HepG2 (cell line): Measurements from ENCODE around the gene HCRTR1. TPM values are rescaled to one million over a fixed set of nuclear protein-coding genes. Genes with fewer than 3 reads are reported as not detected.

ENCODE experiments used
- CBX5 ChIP-seq: sonication (generic); formaldehyde crosslinking; IDR thresholded peaks from 2 replicates; pipeline ENCODE4 v1.4.0; 2020; ENCODE audit warnings: missing genetic modification reagents, borderline replicate concordance
- FOXA3 ChIP-seq: IDR thresholded peaks from 2 replicates; pipeline ENCODE4 v1.6.1; 2016; ENCODE audit warnings: missing genetic modification reagents, missing compliant biosample characterization
- GATAD1 ChIP-seq: IDR thresholded peaks from 2 replicates; pipeline ENCODE4 v1.6.1; 2016; ENCODE audit warnings: missing genetic modification reagents, missing compliant biosample characterization
- KAT7 ChIP-seq: IDR thresholded peaks from 2 replicates; pipeline ENCODE4 v1.6.1; 2018; ENCODE audit warnings: borderline replicate concordance, missing compliant biosample characterization
- MYNN ChIP-seq: sonication (generic); formaldehyde crosslinking; IDR thresholded peaks from 2 replicates; pipeline ENCODE4 v1.4.0; 2020; ENCODE audit warnings: mild to moderate bottlenecking, low read depth, missing genetic modification reagents
- PHF21A ChIP-seq: sonication (generic); formaldehyde crosslinking; IDR thresholded peaks from 2 replicates; pipeline ENCODE4 v1.5.0; 2020; ENCODE audit warnings: mild to moderate bottlenecking, missing genetic modification reagents
- SMYD3 ChIP-seq: sonication (generic); formaldehyde crosslinking; IDR thresholded peaks from 2 replicates; pipeline ENCODE4 v1.8.1; 2023; ENCODE audit warnings: mild to moderate bottlenecking, missing genetic modification reagents
- YY1 ChIP-seq: IDR thresholded peaks from 2 replicates; pipeline ENCODE4 v1.6.1; 2011; ENCODE audit warnings: low read length, low read depth, moderate library complexity, mild to moderate bottlenecking; ENCODE audit not compliant: insufficient read depth, insufficient replicate concordance
- ZNF232 ChIP-seq: sonication (generic); formaldehyde crosslinking; IDR thresholded peaks from 2 replicates; pipeline ENCODE4 v1.4.0; 2020; ENCODE audit warnings: missing genetic modification reagents, borderline replicate concordance
- ZNF253 ChIP-seq: sonication (generic); formaldehyde crosslinking; IDR thresholded peaks from 2 replicates; pipeline ENCODE4 v1.8.0; 2022; ENCODE audit warnings: mild to moderate bottlenecking, missing genetic modification reagents, borderline replicate concordance
- ZNF34 ChIP-seq: sonication (generic); formaldehyde crosslinking; IDR thresholded peaks from 2 replicates; pipeline ENCODE4 v1.4.0; 2020; ENCODE audit warnings: mild to moderate bottlenecking, missing genetic modification reagents, borderline replicate concordance
- ZNF441 ChIP-seq: sonication (generic); formaldehyde crosslinking; IDR thresholded peaks from 2 replicates; pipeline ENCODE4 v1.7.0; 2021; ENCODE audit warnings: missing genetic modification reagents, borderline replicate concordance
- ZNF773 ChIP-seq: sonication (generic); formaldehyde crosslinking; IDR thresholded peaks from 2 replicates; pipeline ENCODE4 v1.4.0; 2020; ENCODE audit warnings: missing genetic modification reagents, borderline replicate concordance
- ZSCAN29 ChIP-seq: sonication (generic); formaldehyde crosslinking; conservative IDR thresholded peaks from 2 replicates; pipeline ENCODE4 v1.4.0; 2020; ENCODE audit warnings: mild to moderate bottlenecking, missing genetic modification reagents
- ZZZ3 ChIP-seq: sonication (generic); formaldehyde crosslinking; IDR thresholded peaks from 2 replicates; pipeline ENCODE4 v1.4.0; 2020; ENCODE audit warnings: missing genetic modification reagents, mild to moderate bottlenecking, borderline replicate concordance
- polyA plus RNA-seq, 8 experiments: library from polyadenylated mRNA; depleted of rRNA in 3 of 8; stranded (reverse) in 7 of 8; unstranded in 1 of 8; fragments of >200 nt; fragmentation: Illumina TruSeq in 4 of 8; extraction: Trizol in 4 of 8; gene quantifications; 2 replicates each; pipeline versions ENCODE4 v1.2.1 to v1.2.3, GENCODE V29; 2011 to 2016; ENCODE audit warnings: low read depth in 4 of 8, missing spikeins in 1 of 8, mixed read lengths in 1 of 8; ENCODE audit not compliant: insufficient read depth in 1 of 8
- total RNA-seq, 5 experiments: library from RNA; depleted of rRNA; stranded (reverse); fragments of >200 nt; fragmentation: Illumina TruSeq; extraction: Trizol; gene quantifications; 2 replicates each; pipeline ENCODE4 v1.2.3, GENCODE V29; 2016; ENCODE audit warnings: low read depth in 1 of 5
- TF ChIP-seq, protein P1 (sequence below): sonication (generic); formaldehyde crosslinking; IDR thresholded peaks from 2 replicates; pipeline ENCODE4 v1.4.0; 2020; ENCODE audit warnings: missing genetic modification reagents
- TF ChIP-seq, protein P2 (sequence below): conservative IDR thresholded peaks from 2 replicates; pipeline ENCODE4 v1.6.1; 2018; ENCODE audit warnings: missing genetic modification reagents
- TF ChIP-seq, protein P3 (sequence below): sonication (generic); formaldehyde crosslinking; IDR thresholded peaks from 2 replicates; pipeline ENCODE4 v1.4.0; 2020; ENCODE audit warnings: mild to moderate bottlenecking, missing genetic modification reagents
- TF ChIP-seq, protein P4 (sequence below): sonication (generic); formaldehyde crosslinking; IDR thresholded peaks from 2 replicates; pipeline ENCODE4 v1.4.0; 2020; ENCODE audit warnings: missing genetic modification reagents, borderline replicate concordance
- TF ChIP-seq, protein P5 (sequence below): sonication (generic); formaldehyde crosslinking; IDR thresholded peaks from 2 replicates; pipeline ENCODE4 v1.8.1; 2023; ENCODE audit warnings: mild to moderate bottlenecking, moderate library complexity, missing genetic modification reagents

Gene HCRTR1
- total and polyA plus RNA-seq, 2 of the 13 experiments (the other 11 are each of a cell fraction or from before 2014, with no cell fraction given): not detected

DNA sequence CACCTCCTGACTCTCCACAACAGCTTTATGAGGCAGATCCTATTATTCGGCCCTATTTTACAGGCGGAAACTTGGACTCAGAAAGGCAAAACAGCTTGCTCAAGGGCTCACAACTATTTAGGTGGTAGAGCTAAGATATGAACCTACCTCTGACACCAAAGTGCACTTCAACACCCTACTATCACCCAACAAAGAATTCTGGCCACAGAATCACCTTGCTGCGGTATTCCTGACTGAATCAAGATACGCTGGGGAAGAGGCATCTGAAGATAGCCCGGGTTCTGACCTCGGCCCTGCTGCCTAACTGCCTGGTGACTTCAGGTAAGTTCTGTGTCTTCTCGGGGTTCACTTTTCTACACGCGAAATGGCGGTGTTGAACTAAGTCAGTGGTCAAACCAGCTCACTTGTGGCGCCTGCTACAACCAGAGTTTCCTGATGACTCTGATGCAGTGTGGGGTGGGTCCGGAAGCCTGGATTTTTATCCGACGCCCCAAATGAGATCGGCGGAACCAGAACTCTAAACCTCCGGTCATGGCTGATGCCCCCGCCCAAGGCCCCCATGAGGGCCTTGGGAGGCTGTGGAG, 26.6 kb downstream of the HCRTR1 start (continued):
- TF ChIP-seq, protein P1, sequence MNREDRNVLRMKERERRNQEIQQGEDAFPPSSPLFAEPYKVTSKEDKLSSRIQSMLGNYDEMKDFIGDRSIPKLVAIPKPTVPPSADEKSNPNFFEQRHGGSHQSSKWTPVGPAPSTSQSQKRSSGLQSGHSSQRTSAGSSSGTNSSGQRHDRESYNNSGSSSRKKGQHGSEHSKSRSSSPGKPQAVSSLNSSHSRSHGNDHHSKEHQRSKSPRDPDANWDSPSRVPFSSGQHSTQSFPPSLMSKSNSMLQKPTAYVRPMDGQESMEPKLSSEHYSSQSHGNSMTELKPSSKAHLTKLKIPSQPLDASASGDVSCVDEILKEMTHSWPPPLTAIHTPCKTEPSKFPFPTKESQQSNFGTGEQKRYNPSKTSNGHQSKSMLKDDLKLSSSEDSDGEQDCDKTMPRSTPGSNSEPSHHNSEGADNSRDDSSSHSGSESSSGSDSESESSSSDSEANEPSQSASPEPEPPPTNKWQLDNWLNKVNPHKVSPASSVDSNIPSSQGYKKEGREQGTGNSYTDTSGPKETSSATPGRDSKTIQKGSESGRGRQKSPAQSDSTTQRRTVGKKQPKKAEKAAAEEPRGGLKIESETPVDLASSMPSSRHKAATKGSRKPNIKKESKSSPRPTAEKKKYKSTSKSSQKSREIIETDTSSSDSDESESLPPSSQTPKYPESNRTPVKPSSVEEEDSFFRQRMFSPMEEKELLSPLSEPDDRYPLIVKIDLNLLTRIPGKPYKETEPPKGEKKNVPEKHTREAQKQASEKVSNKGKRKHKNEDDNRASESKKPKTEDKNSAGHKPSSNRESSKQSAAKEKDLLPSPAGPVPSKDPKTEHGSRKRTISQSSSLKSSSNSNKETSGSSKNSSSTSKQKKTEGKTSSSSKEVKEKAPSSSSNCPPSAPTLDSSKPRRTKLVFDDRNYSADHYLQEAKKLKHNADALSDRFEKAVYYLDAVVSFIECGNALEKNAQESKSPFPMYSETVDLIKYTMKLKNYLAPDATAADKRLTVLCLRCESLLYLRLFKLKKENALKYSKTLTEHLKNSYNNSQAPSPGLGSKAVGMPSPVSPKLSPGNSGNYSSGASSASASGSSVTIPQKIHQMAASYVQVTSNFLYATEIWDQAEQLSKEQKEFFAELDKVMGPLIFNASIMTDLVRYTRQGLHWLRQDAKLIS (CRISPR knock-in tag): peak; percentile 76; the same call in 1 of the 2 replicates
- TF ChIP-seq ZNF253 (CRISPR knock-in tag): 0 out of 2 replicates have a peak, but pooled peaks have one; percentile 39
- peak; percentile 8; the same call in 1 of the 2 replicates for TF ChIP-seq MYNN (CRISPR knock-in tag)
- TF ChIP-seq, protein P2, sequence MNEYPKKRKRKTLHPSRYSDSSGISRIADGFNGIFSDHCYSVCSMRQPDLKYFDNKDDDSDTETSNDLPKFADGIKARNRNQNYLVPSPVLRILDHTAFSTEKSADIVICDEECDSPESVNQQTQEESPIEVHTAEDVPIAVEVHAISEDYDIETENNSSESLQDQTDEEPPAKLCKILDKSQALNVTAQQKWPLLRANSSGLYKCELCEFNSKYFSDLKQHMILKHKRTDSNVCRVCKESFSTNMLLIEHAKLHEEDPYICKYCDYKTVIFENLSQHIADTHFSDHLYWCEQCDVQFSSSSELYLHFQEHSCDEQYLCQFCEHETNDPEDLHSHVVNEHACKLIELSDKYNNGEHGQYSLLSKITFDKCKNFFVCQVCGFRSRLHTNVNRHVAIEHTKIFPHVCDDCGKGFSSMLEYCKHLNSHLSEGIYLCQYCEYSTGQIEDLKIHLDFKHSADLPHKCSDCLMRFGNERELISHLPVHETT (CRISPR knock-in tag): 0 out of 2 replicates have a peak, but pooled peaks have one; percentile 40
- TF ChIP-seq, protein P3, sequence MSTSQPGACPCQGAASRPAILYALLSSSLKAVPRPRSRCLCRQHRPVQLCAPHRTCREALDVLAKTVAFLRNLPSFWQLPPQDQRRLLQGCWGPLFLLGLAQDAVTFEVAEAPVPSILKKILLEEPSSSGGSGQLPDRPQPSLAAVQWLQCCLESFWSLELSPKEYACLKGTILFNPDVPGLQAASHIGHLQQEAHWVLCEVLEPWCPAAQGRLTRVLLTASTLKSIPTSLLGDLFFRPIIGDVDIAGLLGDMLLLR: 0 out of 2 replicates have a peak, but pooled peaks have one; percentile 78
- TF ChIP-seq CBX5 (CRISPR knock-in tag): 0 out of 2 replicates have a peak, but pooled peaks have one; percentile 46
- TF ChIP-seq FOXA3 (CRISPR knock-in tag): no peak
- TF ChIP-seq ZNF441: 0 out of 2 replicates have a peak, but pooled peaks have one; percentile 4
- TF ChIP-seq PHF21A (CRISPR knock-in tag): no peak
- no peak for TF ChIP-seq ZZZ3
- TF ChIP-seq SMYD3 (CRISPR knock-in tag): no peak
- TF ChIP-seq ZNF34 (CRISPR knock-in tag): 0 out of 2 replicates have a peak, but pooled peaks have one; percentile 16
- no peak for TF ChIP-seq GATAD1 (CRISPR knock-in tag)
- peak; percentile 63 for TF ChIP-seq YY1
- TF ChIP-seq, protein P4, sequence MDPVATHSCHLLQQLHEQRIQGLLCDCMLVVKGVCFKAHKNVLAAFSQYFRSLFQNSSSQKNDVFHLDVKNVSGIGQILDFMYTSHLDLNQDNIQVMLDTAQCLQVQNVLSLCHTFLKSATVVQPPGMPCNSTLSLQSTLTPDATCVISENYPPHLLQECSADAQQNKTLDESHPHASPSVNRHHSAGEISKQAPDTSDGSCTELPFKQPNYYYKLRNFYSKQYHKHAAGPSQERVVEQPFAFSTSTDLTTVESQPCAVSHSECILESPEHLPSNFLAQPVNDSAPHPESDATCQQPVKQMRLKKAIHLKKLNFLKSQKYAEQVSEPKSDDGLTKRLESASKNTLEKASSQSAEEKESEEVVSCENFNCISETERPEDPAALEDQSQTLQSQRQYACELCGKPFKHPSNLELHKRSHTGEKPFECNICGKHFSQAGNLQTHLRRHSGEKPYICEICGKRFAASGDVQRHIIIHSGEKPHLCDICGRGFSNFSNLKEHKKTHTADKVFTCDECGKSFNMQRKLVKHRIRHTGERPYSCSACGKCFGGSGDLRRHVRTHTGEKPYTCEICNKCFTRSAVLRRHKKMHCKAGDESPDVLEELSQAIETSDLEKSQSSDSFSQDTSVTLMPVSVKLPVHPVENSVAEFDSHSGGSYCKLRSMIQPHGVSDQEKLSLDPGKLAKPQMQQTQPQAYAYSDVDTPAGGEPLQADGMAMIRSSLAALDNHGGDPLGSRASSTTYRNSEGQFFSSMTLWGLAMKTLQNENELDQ (CRISPR knock-in tag): no peak
- 0 out of 2 replicates have a peak, but pooled peaks have one; percentile 18 for TF ChIP-seq ZNF773 (CRISPR knock-in tag)
- peak; percentile 67; the same call in 1 of the 2 replicates for TF ChIP-seq KAT7 (CRISPR knock-in tag)
- peak; percentile 34; the same call in 1 of the 2 replicates for TF ChIP-seq ZSCAN29 (CRISPR knock-in tag)
- TF ChIP-seq, protein P5, sequence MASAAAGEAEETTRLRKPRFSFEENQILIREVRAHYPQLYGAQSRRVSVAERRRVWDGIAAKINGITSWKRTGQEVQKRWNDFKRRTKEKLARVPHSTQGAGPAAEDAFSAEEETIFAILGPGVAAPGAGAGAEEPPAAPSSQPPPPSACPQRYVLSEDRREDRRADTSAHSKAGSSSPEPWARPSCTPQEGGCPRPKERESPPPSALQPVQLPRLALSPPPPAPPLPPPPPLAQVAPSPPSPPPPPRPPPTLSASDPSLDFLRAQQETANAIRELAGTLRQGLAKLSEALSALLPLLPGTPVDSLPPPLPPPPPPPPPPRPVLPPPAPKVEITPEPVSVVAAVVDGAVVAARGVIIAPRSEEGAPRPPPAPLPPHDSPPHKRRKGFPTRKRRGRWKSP (CRISPR knock-in tag): no peak
- no peak for TF ChIP-seq ZNF232 (CRISPR knock-in tag)
